Osteoblast (primary cell): ENCODE data around the gene ANO3. TPM values are rescaled to one million over a fixed set of nuclear protein-coding genes. Genes with fewer than 3 reads are reported as not detected.
A peak's percentile ranks its signal among the peaks of the same experiment; 100 is the strongest.
"Not testable (repeated sequence)": the region's sequence is repeated elsewhere in the genome, so short reads cannot be mapped to it uniquely, and the experiment has no call there.

ENCODE experiments used
- DNase-seq: peaks from one replicate; pipeline ENCODE4 v3.0.0; 2011; ENCODE audit warnings: low spot score, mixed read lengths; ENCODE audit not compliant: insufficient read length; ENCODE audit errors: missing footprints
- H2AFZ ChIP-seq: 2 replicates; pipeline ENCODE4 v1.6.0; 2011; ENCODE audit warnings: mild to moderate bottlenecking, low read length
- H3K27ac ChIP-seq: 2 replicates; pipeline ENCODE4 v1.5.1; 2011; ENCODE audit warnings: mild to moderate bottlenecking, low read depth, low read length, moderate library complexity
- H3K27me3 ChIP-seq: 2 replicates; pipeline ENCODE4 v1.6.0; 2012; ENCODE audit warnings: mild to moderate bottlenecking, control low read depth, inconsistent platforms, low read length, moderate library complexity; ENCODE audit not compliant: insufficient read depth
- H3K36me3 ChIP-seq: 2 replicates; pipeline ENCODE4 v1.5.1; 2011; ENCODE audit warnings: mild to moderate bottlenecking, low read length, control low read depth, moderate library complexity; ENCODE audit not compliant: insufficient read depth
- H3K4me1 ChIP-seq: 2 replicates; pipeline ENCODE4 v1.5.1; 2011; ENCODE audit warnings: mild to moderate bottlenecking, low read length, control low read depth, moderate library complexity; ENCODE audit not compliant: insufficient read depth
- H3K4me2 ChIP-seq: 2 replicates; pipeline ENCODE4 v1.6.0; 2011; ENCODE audit warnings: mild to moderate bottlenecking, low read length; ENCODE audit not compliant: insufficient read depth
- H3K4me3 ChIP-seq: fragments of 200-600 bp; sonication (generic); 3 replicates; pipeline ENCODE4 v1.5.1; 2012; ENCODE audit warnings: mild to moderate bottlenecking, low read length, inconsistent platforms; ENCODE audit not compliant: insufficient read depth
- H3K79me2 ChIP-seq: 2 replicates; pipeline ENCODE4 v1.6.0; 2012; ENCODE audit warnings: mild to moderate bottlenecking, low read length, control low read depth, inconsistent platforms; ENCODE audit not compliant: insufficient read depth
- H3K9me3 ChIP-seq: 2 replicates; pipeline ENCODE4 v1.5.1; 2011; ENCODE audit warnings: low read depth, low read length, control low read depth
- H4K20me1 ChIP-seq: 2 replicates; pipeline ENCODE4 v1.6.0; 2012; ENCODE audit warnings: mild to moderate bottlenecking, low read length, control low read depth; ENCODE audit not compliant: insufficient read depth
- total RNA-seq: library from RNA; depleted of rRNA; stranded (reverse); fragments of >200 nt; gene quantifications from 2 replicates; pipeline ENCODE4 v1.2.3, GENCODE V29; 2012
- TF ChIP-seq, protein P1 (sequence below): IDR thresholded peaks from 2 replicates; pipeline ENCODE4 v1.5.1; 2011; ENCODE audit warnings: mild to moderate bottlenecking, low read depth, low read length, moderate library complexity; ENCODE audit errors: extremely low read depth

The ANO3 gene
- total RNA-seq, 1 donor, result under 0.01 TPM

DNA sequence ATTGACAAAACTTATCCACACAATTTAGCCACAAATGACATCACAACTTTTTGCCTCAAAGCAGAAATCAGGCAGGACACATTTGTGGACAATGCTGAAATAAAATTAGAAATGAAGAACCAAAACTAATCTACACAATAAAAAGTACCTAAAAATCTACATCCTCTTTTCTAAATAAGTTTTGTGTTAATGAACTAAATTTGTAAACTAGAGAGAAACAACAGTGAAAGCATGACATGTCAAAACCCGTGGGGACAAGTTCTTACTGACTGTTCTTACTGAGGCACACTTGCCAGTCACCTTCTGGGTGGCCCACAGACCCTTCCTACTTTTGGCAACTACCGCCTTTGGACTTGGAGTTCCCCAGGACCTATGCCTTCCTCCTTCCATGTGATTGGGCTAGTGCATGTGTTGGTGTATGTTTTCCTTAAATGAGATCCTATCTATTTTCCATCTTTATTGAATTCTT lies 300.8 kb downstream of the ANO3 start:
- no peaks in the 10 kb centered on the region for H3K4me1 ChIP-seq
- no peaks in the 10 kb centered on the region for H3K9me3 ChIP-seq
- no peak for DNase-seq
- H4K20me1 ChIP-seq, result no peaks in the 10 kb centered on the region
- no peaks in the 10 kb centered on the region for H3K36me3 ChIP-seq
- no peak overlapping the region for H2AFZ ChIP-seq
- no peak overlapping the region for H3K4me2 ChIP-seq
- no peaks in the 10 kb centered on the region for H3K27me3 ChIP-seq
- TF ChIP-seq, protein P1, sequence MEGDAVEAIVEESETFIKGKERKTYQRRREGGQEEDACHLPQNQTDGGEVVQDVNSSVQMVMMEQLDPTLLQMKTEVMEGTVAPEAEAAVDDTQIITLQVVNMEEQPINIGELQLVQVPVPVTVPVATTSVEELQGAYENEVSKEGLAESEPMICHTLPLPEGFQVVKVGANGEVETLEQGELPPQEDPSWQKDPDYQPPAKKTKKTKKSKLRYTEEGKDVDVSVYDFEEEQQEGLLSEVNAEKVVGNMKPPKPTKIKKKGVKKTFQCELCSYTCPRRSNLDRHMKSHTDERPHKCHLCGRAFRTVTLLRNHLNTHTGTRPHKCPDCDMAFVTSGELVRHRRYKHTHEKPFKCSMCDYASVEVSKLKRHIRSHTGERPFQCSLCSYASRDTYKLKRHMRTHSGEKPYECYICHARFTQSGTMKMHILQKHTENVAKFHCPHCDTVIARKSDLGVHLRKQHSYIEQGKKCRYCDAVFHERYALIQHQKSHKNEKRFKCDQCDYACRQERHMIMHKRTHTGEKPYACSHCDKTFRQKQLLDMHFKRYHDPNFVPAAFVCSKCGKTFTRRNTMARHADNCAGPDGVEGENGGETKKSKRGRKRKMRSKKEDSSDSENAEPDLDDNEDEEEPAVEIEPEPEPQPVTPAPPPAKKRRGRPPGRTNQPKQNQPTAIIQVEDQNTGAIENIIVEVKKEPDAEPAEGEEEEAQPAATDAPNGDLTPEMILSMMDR, result no peak
- no peak overlapping the region for H3K27ac ChIP-seq
- no peaks in the 10 kb centered on the region for H3K79me2 ChIP-seq
- H3K4me3 ChIP-seq, result no peak overlapping the region

DNA sequence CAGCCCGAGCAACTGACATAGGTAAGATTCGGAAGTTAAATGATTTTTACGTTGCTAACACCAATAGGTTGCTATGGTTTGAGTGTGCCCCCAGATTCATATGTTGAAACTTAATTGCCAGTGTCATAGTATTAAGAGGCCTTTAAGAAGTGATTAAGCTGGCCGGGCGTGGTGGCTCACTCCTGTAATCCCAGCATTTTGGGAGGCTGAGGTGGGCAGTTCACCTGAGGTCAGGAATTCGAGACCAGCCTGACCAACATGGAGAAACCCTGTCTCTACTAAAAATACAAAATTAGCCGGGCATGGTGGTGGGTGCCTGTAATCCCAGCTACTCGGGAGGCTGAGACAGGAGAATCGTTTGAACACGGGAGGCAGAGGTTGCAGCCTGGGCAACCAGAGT lies 311.4 kb downstream of the ANO3 start:
- not testable (repeated sequence) for H3K79me2 ChIP-seq, H3K9me3 ChIP-seq, H4K20me1 ChIP-seq, H3K36me3 ChIP-seq, H3K4me2 ChIP-seq, H3K27ac ChIP-seq, H3K4me1 ChIP-seq, H3K27me3 ChIP-seq, DNase-seq, H3K4me3 ChIP-seq, H2AFZ ChIP-seq

DNA sequence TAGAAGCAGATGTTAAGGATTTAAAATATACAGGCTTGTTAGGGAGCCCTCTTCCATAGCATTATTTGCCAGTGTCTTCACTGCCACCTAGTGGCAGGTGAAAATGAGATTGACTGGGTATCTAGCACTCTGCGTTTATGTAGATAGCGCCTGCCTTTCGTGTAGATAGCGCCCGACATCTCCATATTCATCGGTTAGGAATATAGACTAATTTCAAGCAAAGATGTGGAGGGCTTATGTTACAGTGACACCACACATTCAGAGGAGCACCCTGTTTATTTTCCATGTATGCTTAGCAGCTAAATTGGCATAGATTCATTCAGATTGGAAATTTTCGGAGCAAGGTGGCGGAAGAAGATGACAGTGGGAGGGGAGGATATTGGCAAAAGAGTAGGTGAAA lies 318.0 kb downstream of the ANO3 start:
- Histone ChIP-seq H3K9me3 (no peaks in the 10 kb centered on the region), H2AFZ (peak overlapping the region; percentile 22)

DNA sequence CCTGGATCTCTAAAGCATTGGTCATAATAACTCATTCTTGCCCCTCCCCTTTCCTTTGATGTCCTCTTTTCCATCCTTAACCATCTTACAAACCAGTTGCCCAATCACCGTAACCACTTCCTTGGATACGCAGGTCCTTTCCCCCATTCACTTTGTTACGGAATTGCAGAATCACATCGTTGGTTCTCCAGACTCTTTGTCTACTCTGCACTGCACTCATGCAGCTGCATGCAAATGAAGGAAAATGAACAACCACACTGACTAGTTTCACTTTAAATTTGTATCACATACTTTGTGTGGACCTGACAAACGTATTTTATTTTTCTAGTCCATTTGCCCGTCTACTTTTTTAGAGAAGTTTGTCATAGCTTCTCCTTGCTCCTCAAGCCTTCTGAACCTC lies 320.0 kb downstream of the ANO3 start:
- Histone ChIP-seq H3K4me3 (no peak overlapping the region), H3K4me1 (no peaks in the 10 kb centered on the region), H4K20me1 (no peaks in the 10 kb centered on the region), H3K27ac (no peak overlapping the region), H3K79me2 (no peaks in the 10 kb centered on the region), H3K36me3 (no peaks in the 10 kb centered on the region), H2AFZ (no peak overlapping the region), H3K4me2 (no peak overlapping the region), H3K9me3 (no peaks in the 10 kb centered on the region), H3K27me3 (no peaks in the 10 kb centered on the region)
- TF ChIP-seq, protein P1, result no peak
- no peak for DNase-seq

More for the DNA sequence above, 318.0 kb downstream of the ANO3 start:
- DNase-seq, result peak; percentile 61
- no peak overlapping the region for H3K4me2 ChIP-seq
- no peaks in the 10 kb centered on the region for H3K4me1 ChIP-seq
- TF ChIP-seq, protein P1, result peak; percentile 80
- no peaks in the 10 kb centered on the region for H3K79me2 ChIP-seq
- no peak overlapping the region for H3K4me3 ChIP-seq
- no peaks in the 10 kb centered on the region for H3K36me3 ChIP-seq
- H3K27ac ChIP-seq, result no peak overlapping the region
- no peaks in the 10 kb centered on the region for H3K27me3 ChIP-seq
- no peaks in the 10 kb centered on the region for H4K20me1 ChIP-seq
